ENCODE data around the gene COX7A2. TPM values are rescaled to one million over a fixed set of nuclear protein-coding genes. Genes with fewer than 3 reads are reported as not detected.

COX7A2 gene
- total and polyA plus RNA-seq, 2 of the 13 experiments (the other 11 are each of a cell fraction or from before 2014, with no cell fraction given): 407 to 556 TPM

- no peak for TF ChIP-seq RFX3 (CRISPR knock-in tag; IDR thresholded peaks at IDR 0.05)
- no peak for TF ChIP-seq ZNF18 (CRISPR knock-in tag; IDR thresholded peaks at IDR 0.05; ENCODE audit: insufficient replicate concordance)
- TF ChIP-seq ZNF782 (CRISPR knock-in tag; IDR thresholded peaks at IDR 0.05; ENCODE audit: borderline replicate concordance): no peak
- TF ChIP-seq ZNF569 (CRISPR knock-in tag; IDR thresholded peaks at IDR 0.05; ENCODE audit: borderline replicate concordance): no peak
- no peak for TF ChIP-seq E2F1 (CRISPR knock-in tag; IDR thresholded peaks at IDR 0.05)
- no peak for TF ChIP-seq SOX13 (IDR thresholded peaks at IDR 0.05)
- no peak for TF ChIP-seq SOX13 (CRISPR knock-in tag; conservative IDR thresholded peaks at IDR 0.05 in 1 of 2, IDR thresholded peaks at IDR 0.05 in 1 of 2)
- TF ChIP-seq ATAD3A (CRISPR knock-in tag; IDR thresholded peaks at IDR 0.05): no peak
These were observed 43.7 kb downstream of the COX7A2 start (continued) for GRCh38 chr6:75199889-75200288.

GRCh38 chr6:75196081-75196687 is 47.4 kb downstream of the COX7A2 start:
- DNase-seq (ENCODE audit: low spot score): no peak
- no peak overlapping the region for H2AFZ ChIP-seq (ENCODE audit: low read length)
- WGBS (ENCODE audit: low lambda C conversion rate): 0% methylated on average over 2 of the region's 2 CpGs
- no peak overlapping the region for H3K27ac ChIP-seq (ENCODE audit: extremely low read length, insufficient read depth, low read length)
- CTCF ChIA-PET (ENCODE audit: low intra/inter-chr PET ratio, low total read pairs): no interaction called here
- H3K9ac ChIP-seq (ENCODE audit: insufficient read depth, low read depth, low read length): no peak overlapping the region
- POLR2A ChIA-PET: no interaction called here
- H3K4me2 ChIP-seq (ENCODE audit: low read depth, low read length): no peak overlapping the region
- no peaks in the 10 kb centered on the region for H4K20me1 ChIP-seq (ENCODE audit: insufficient read depth, low read length)
- H3K9me3 ChIP-seq (ENCODE audit: low read length): no peaks in the 10 kb centered on the region
- in situ Hi-C loops (cut with HindIII; ENCODE audit: extremely low pct_ligation_motif_present, low pct_unique_long_range_greater_than_20kb): no loop called here
- H3K4me3 ChIP-seq (replicated peaks in 1 of 3; ENCODE audit: insufficient read depth in 1 of 3, low read depth in 2 of 3, low read length in 3 of 3): no peak overlapping the region
- intact Hi-C loops (cut with micrococcal nuclease; ENCODE audit: unreplicated experiment): no loop called here
- H3K27me3 ChIP-seq (ENCODE audit: control insufficient read depth in 1 of 2, insufficient read depth in 2 of 2, low read length in 2 of 2): no peaks in the 10 kb centered on the region
- FAIRE-seq: no peak
- BruUV-seq (replicated peaks): no TSS peak
- H3K79me2 ChIP-seq (ENCODE audit: insufficient read depth, low read length): no peaks in the 10 kb centered on the region
- H3K36me3 ChIP-seq (replicated peaks in 1 of 2; ENCODE audit: control insufficient read depth in 1 of 2, insufficient read depth in 2 of 2, low read length in 2 of 2): no peaks in the 10 kb centered on the region
- ATAC-seq: no peak
- H3K4me1 ChIP-seq (ENCODE audit: insufficient read depth, low read length): no peaks in the 10 kb centered on the region
- TF ChIP-seq MTF2 (CRISPR knock-in tag; IDR thresholded peaks at IDR 0.05; ENCODE audit: borderline replicate concordance) (no peak), GFI1 (CRISPR knock-in tag; IDR thresholded peaks at IDR 0.05; ENCODE audit: borderline replicate concordance) (no peak), ZNF770 (CRISPR knock-in tag; IDR thresholded peaks at IDR 0.05) (no peak), TARDBP (CRISPR knock-in tag; IDR thresholded peaks at IDR 0.05) (no peak), YEATS4 (CRISPR knock-in tag; IDR thresholded peaks at IDR 0.05; ENCODE audit: borderline replicate concordance) (no peak), NR1H2 (CRISPR knock-in tag; IDR thresholded peaks at IDR 0.05; ENCODE audit: borderline replicate concordance, low read depth) (no peak), ZNF615 (CRISPR knock-in tag; IDR thresholded peaks at IDR 0.05; ENCODE audit: borderline replicate concordance) (no peak), TBX3 (IDR thresholded peaks at IDR 0.05; ENCODE audit: borderline replicate concordance) (no peak), FOXK1 (CRISPR knock-in tag; IDR thresholded peaks at IDR 0.05; ENCODE audit: borderline replicate concordance, low read depth) (no peak), JARID2 (CRISPR knock-in tag; IDR thresholded peaks at IDR 0.05; ENCODE audit: insufficient replicate concordance) (no peak)

All from HepG2 (cell line).